K562 (cell line): Measurements from ENCODE around the gene CCR7. TPM values are rescaled to one million over a fixed set of nuclear protein-coding genes. Genes with fewer than 3 reads are reported as not detected.

Source experiments
- ARNT ChIP-seq, 2 experiments: fragments of 450-650 bp; IDR thresholded peaks; 2 replicates each; pipeline ENCODE4 v1.6.1; 2016; ENCODE audit warnings: mild to moderate bottlenecking in 1 of 2
- FOXK2 ChIP-seq, 2 experiments: fragments of 450-650 bp; IDR thresholded peaks in 1 of 2; conservative IDR thresholded peaks in 1 of 2; 2 replicates each; pipeline ENCODE4 v1.6.1; 2016; ENCODE audit warnings: low read depth in 2 of 2, mild to moderate bottlenecking in 1 of 2
- NFATC3 ChIP-seq: fragments of 450-650 bp; IDR thresholded peaks from 2 replicates; pipeline ENCODE4 v1.6.1; 2017; ENCODE audit warnings: mild to moderate bottlenecking
- POLR2AphosphoS5 ChIP-seq: IDR thresholded peaks from 2 replicates; pipeline ENCODE4 v1.6.1; 2011; ENCODE audit warnings: mild to moderate bottlenecking, low read depth, low read length, moderate library complexity; ENCODE audit not compliant: control insufficient read depth, insufficient read depth
- POU5F1 ChIP-seq: fragments of 150-350 bp; IDR thresholded peaks from 2 replicates; pipeline ENCODE4 v1.6.1; 2014; ENCODE audit warnings: borderline replicate concordance, low read length, low read depth, mild to moderate bottlenecking; ENCODE audit not compliant: partially characterized antibody
- RAD21 ChIP-seq, 2 experiments: fragments of 250-450 bp in 1 of 2; fragments of 450-650 bp in 1 of 2; sonication (Bioruptor Pico) in 1 of 2; formaldehyde crosslinking in 1 of 2; IDR thresholded peaks in 1 of 2; conservative IDR thresholded peaks in 1 of 2; 2 replicates each; pipeline versions ENCODE4 v1.4.0 to v1.8.0; 2020 to 2022; ENCODE audit warnings: mild to moderate bottlenecking in 2 of 2, moderate library complexity in 1 of 2
- RHOXF2B ChIP-seq: fragments of 250-450 bp; sonication (Bioruptor Pico); conservative IDR thresholded peaks from 2 replicates; pipeline ENCODE4 v1.5.1; 2021
- ZNF175 ChIP-seq: fragments of 200-800 bp; sonication (Bioruptor generic); IDR thresholded peaks from 2 replicates; pipeline ENCODE4 v1.6.1; 2016; ENCODE audit warnings: low read depth, mild to moderate bottlenecking, missing genetic modification characterization, missing compliant biosample characterization
- ZNF778 ChIP-seq: fragments of 450-650 bp; formaldehyde crosslinking; IDR thresholded peaks from 2 replicates; pipeline ENCODE4 v1.4.0; 2020; ENCODE audit warnings: mild to moderate bottlenecking, moderate library complexity
- polyA plus RNA-seq, 8 experiments: library from polyadenylated mRNA; depleted of rRNA in 4 of 8; stranded (reverse) in 5 of 8; unstranded in 3 of 8; fragments of >200 nt; fragmentation: Nextera tagmentation in 2 of 8; fragmentation: Illumina TruSeq in 1 of 8; extraction: Ambion mirVana in 2 of 8; extraction: Trizol in 1 of 8; gene quantifications; 2 replicates each; pipeline versions ENCODE4 v1.2.1 to v1.2.3, GENCODE V29; 2011 to 2014; ENCODE audit warnings: inconsistent platforms in 1 of 8, missing spikeins in 1 of 8
- total RNA-seq, 7 experiments: library from RNA; depleted of rRNA in 6 of 7; stranded (reverse); fragments of >200 nt in 6 of 7; fragmentation: Illumina TruSeq in 2 of 7; extraction: Trizol in 2 of 7; gene quantifications; 2 replicates each; pipeline versions ENCODE4 v1.2.1 to v1.2.3, GENCODE V29; 2011 to 2021; ENCODE audit warnings: low replicate concordance in 1 of 7
- TF ChIP-seq, protein P1 (sequence below), 2 experiments: IDR thresholded peaks; 2 replicates each; pipeline ENCODE4 v1.6.1; 2011; ENCODE audit warnings: borderline replicate concordance in 1 of 2, control low read depth in 1 of 2, low read depth in 1 of 2, low read length in 1 of 2, mild to moderate bottlenecking in 1 of 2, mixed read lengths in 1 of 2, moderate library complexity in 1 of 2; ENCODE audit not compliant: insufficient read depth in 1 of 2, insufficient read length in 1 of 2, poor library complexity in 1 of 2, severe bottlenecking in 1 of 2; ENCODE audit errors: extremely low read depth in 1 of 2
- TF ChIP-seq, protein P2 (sequence below), 2 experiments: IDR thresholded peaks in 1 of 2; conservative IDR thresholded peaks in 1 of 2; 2 replicates each; pipeline ENCODE4 v1.6.1; 2016; ENCODE audit warnings: low read depth in 2 of 2, mild to moderate bottlenecking in 1 of 2, missing compliant biosample characterization in 1 of 2, missing genetic modification characterization in 1 of 2, moderate library complexity in 1 of 2
- TF ChIP-seq, protein P3 (sequence below): fragments of 250-450 bp; sonication (Bioruptor Pico); IDR thresholded peaks from 2 replicates; pipeline ENCODE4 v1.4.0; 2020
- TF ChIP-seq, protein P4 (sequence below): fragments of 250-450 bp; sonication (Bioruptor Pico); IDR thresholded peaks from 2 replicates; pipeline ENCODE4 v1.4.0; 2020; ENCODE audit warnings: mild to moderate bottlenecking

Gene CCR7
- total and polyA plus RNA-seq, 9 of the 15 experiments (the other 6 are each of a cell fraction or from before 2014, with no cell fraction given), result 0.14 to 1.4 (median 0.56) TPM

DNA sequence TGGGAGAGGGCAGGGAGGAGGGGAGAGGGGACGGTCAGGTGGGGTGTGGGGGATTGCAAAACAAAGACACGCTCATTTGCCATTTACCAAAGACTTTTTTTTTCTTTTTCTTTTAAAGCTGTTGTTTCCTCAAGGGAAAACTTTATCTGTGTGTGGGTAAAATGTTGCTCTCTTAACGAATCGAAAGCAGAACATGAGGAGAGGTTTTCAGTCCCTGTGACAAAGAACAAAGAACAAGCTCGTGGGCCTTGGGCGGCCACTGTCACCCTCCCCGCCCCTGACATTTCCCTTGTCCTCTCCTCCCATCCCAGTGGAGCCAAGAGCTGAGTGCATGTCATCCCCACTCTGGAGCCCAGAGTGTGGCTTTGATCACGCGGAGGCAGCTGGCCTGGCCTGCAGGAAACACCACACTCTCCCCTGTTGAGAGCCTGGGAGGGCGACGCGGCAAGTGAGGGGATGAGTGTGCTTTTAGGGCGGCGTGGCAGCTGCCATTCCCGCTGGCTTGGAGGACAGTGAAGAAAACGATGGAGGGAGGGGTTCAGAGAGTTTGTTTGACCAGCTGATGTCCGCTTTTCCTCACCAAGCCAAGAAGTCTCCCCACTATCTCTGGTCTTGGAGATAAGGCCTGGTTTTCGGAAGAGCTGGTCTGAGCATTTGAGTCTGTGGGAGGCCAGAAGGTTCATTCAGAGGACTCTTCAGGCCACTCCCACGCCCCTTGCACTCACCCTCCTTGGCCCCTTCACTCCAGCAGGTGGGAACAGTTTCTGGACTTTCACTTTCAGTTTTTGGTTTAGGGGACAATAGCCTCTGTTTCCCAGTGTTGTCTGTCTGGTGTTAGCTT lies 11.4 kb downstream of the CCR7 start (continued):
- TF ChIP-seq, protein P1, sequence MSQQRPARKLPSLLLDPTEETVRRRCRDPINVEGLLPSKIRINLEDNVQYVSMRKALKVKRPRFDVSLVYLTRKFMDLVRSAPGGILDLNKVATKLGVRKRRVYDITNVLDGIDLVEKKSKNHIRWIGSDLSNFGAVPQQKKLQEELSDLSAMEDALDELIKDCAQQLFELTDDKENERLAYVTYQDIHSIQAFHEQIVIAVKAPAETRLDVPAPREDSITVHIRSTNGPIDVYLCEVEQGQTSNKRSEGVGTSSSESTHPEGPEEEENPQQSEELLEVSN (IDR thresholded peaks at IDR 0.05; ENCODE audit: borderline replicate concordance in 1 of 2, extremely low read depth in 1 of 2, insufficient read depth in 1 of 2, insufficient read length in 1 of 2, low read depth in 1 of 2, low read length in 1 of 2, poor library complexity in 1 of 2, severe bottlenecking in 1 of 2), result peak; percentile 16 to 83
- TF ChIP-seq FOXK2 (conservative IDR thresholded peaks at IDR 0.05 in 1 of 2, IDR thresholded peaks at IDR 0.05 in 1 of 2; ENCODE audit: low read depth in 2 of 2) (no peak), RHOXF2B (no peak), RAD21 (CRISPR knock-in tag; conservative IDR thresholded peaks at IDR 0.05 in 1 of 2, IDR thresholded peaks at IDR 0.05 in 1 of 2) (no peak; a peak in 1 of 4 replicates), POLR2AphosphoS5 (peak; percentile 62; the same call in 1 of the 2 replicates), ZNF175 (CRISPR knock-in tag) (no peak; the same call in 1 of the 2 replicates), ARNT (IDR thresholded peaks at IDR 0.05) (no peak), NFATC3 (no peak), POU5F1 (no peak), ZNF778 (CRISPR knock-in tag) (no peak)
- TF ChIP-seq, protein P2, sequence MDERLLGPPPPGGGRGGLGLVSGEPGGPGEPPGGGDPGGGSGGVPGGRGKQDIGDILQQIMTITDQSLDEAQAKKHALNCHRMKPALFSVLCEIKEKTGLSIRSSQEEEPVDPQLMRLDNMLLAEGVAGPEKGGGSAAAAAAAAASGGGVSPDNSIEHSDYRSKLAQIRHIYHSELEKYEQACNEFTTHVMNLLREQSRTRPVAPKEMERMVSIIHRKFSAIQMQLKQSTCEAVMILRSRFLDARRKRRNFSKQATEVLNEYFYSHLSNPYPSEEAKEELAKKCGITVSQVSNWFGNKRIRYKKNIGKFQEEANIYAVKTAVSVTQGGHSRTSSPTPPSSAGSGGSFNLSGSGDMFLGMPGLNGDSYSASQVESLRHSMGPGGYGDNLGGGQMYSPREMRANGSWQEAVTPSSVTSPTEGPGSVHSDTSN (CRISPR knock-in tag; IDR thresholded peaks at IDR 0.05; ENCODE audit: low read depth), result no peak
- TF ChIP-seq, protein P2 (tag; conservative IDR thresholded peaks at IDR 0.05; ENCODE audit: low read depth), result no peak
- TF ChIP-seq, protein P3, sequence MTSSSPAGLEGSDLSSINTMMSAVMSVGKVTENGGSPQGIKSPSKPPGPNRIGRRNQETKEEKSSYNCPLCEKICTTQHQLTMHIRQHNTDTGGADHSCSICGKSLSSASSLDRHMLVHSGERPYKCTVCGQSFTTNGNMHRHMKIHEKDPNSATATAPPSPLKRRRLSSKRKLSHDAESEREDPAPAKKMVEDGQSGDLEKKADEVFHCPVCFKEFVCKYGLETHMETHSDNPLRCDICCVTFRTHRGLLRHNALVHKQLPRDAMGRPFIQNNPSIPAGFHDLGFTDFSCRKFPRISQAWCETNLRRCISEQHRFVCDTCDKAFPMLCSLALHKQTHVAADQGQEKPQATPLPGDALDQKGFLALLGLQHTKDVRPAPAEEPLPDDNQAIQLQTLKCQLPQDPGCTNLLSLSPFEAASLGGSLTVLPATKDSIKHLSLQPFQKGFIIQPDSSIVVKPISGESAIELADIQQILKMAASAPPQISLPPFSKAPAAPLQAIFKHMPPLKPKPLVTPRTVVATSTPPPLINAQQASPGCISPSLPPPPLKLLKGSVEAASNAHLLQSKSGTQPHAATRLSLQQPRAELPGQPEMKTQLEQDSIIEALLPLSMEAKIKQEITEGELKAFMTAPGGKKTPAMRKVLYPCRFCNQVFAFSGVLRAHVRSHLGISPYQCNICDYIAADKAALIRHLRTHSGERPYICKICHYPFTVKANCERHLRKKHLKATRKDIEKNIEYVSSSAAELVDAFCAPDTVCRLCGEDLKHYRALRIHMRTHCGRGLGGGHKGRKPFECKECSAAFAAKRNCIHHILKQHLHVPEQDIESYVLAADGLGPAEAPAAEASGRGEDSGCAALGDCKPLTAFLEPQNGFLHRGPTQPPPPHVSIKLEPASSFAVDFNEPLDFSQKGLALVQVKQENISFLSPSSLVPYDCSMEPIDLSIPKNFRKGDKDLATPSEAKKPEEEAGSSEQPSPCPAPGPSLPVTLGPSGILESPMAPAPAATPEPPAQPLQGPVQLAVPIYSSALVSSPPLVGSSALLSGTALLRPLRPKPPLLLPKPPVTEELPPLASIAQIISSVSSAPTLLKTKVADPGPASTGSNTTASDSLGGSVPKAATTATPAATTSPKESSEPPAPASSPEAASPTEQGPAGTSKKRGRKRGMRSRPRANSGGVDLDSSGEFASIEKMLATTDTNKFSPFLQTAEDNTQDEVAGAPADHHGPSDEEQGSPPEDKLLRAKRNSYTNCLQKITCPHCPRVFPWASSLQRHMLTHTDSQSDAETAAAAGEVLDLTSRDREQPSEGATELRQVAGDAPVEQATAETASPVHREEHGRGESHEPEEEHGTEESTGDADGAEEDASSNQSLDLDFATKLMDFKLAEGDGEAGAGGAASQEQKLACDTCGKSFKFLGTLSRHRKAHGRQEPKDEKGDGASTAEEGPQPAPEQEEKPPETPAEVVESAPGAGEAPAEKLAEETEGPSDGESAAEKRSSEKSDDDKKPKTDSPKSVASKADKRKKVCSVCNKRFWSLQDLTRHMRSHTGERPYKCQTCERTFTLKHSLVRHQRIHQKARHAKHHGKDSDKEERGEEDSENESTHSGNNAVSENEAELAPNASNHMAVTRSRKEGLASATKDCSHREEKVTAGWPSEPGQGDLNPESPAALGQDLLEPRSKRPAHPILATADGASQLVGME (CRISPR knock-in tag), result no peak; the same call in 1 of the 2 replicates
- TF ChIP-seq, protein P4, sequence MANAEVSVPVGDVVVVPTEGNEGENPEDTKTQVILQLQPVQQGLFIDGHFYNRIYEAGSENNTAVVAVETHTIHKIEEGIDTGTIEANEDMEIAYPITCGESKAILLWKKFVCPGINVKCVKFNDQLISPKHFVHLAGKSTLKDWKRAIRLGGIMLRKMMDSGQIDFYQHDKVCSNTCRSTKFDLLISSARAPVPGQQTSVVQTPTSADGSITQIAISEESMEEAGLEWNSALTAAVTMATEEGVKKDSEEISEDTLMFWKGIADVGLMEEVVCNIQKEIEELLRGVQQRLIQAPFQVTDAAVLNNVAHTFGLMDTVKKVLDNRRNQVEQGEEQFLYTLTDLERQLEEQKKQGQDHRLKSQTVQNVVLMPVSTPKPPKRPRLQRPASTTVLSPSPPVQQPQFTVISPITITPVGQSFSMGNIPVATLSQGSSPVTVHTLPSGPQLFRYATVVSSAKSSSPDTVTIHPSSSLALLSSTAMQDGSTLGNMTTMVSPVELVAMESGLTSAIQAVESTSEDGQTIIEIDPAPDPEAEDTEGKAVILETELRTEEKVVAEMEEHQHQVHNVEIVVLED (CRISPR knock-in tag), result no peak
